Nephron progenitor cell (in vitro differentiated cells): ENCODE results near the gene ZFR.
A peak's percentile ranks its signal among the peaks of the same experiment; 100 is the strongest.

Experiments
- DNase-seq: peaks from one replicate; pipeline ENCODE4 v3.0.0; 2021
- H3K27ac Mint-ChIP-seq: 2 replicates; pipeline ENCODE4 v1.8.0; 2021; ENCODE audit warnings: mild to moderate bottlenecking, moderate library complexity, mixed read lengths
- H3K27me3 Mint-ChIP-seq: 2 replicates; pipeline ENCODE4 v1.8.0; 2021; ENCODE audit warnings: mild to moderate bottlenecking, low read depth, mixed read lengths; ENCODE audit not compliant: poor library complexity
- H3K36me3 Mint-ChIP-seq: 2 replicates; pipeline ENCODE4 v1.8.0; 2021; ENCODE audit warnings: low read depth, mixed read lengths
- H3K4me1 Mint-ChIP-seq: 2 replicates; pipeline ENCODE4 v1.8.0; 2021; ENCODE audit warnings: mixed read lengths
- H3K4me3 Mint-ChIP-seq: 2 replicates; pipeline ENCODE4 v1.8.0; 2021; ENCODE audit warnings: mild to moderate bottlenecking, moderate library complexity, mixed read lengths
- H3K9me3 Mint-ChIP-seq: 2 replicates; pipeline ENCODE4 v1.8.0; 2021; ENCODE audit warnings: mild to moderate bottlenecking, moderate library complexity, mixed read lengths
- CTCF ChIP-seq: fragments of 200-600 bp; sonication (generic); IDR thresholded peaks from 2 replicates; pipeline ENCODE4 v1.5.0; 2021; ENCODE audit warnings: antibody characterized with exemption

The ZFR gene

GRCh38 chr5:32444431-32445286 is at the start of gene ZFR:
Gene ZFR (minus strand): TSS chr5:32444740. CDS start chr5:32444658, 82 bp downstream.
- Mint-ChIP-seq H3K9me3 (peaks cover 7% of the 10 kb centered on the region), H3K4me1 (peaks cover 43% of the 10 kb centered on the region), H3K4me3 (peak within 1 kb of the TSS; percentile 91), H3K27ac (peak within 1 kb of the TSS; percentile 91), H3K27me3 (peaks cover 31% of the 10 kb centered on the region), H3K36me3 (peaks cover 35% of the 10 kb centered on the region)
- peak; percentile 93 for DNase-seq
- TF ChIP-seq CTCF = no peak

GRCh38 chr5:32490972-32491557 is 46.5 kb upstream of the ZFR start:
- Mint-ChIP-seq H3K36me3 (no peaks in the 10 kb centered on the region), H3K27ac (no peak overlapping the region), H3K9me3 (no peaks in the 10 kb centered on the region), H3K4me3 (no peak overlapping the region), H3K4me1 (peaks cover 12% of the 10 kb centered on the region), H3K27me3 (peaks cover 13% of the 10 kb centered on the region)
- TF ChIP-seq CTCF = no peak
- no peak for DNase-seq

- Mint-ChIP-seq H3K27ac (no peak overlapping the region), H3K36me3 (no peaks in the 10 kb centered on the region), H3K27me3 (peaks cover 12% of the 10 kb centered on the region), H3K4me3 (no peak overlapping the region), H3K9me3 (no peaks in the 10 kb centered on the region), H3K4me1 (peaks cover 12% of the 10 kb centered on the region)
- DNase-seq = peak; percentile 81
- peak; percentile 70 for TF ChIP-seq CTCF
Measured at GRCh38 chr5:32489791-32490562, 45.4 kb upstream of the ZFR start.

- H3K27me3 Mint-ChIP-seq = peaks cover 8% of the 10 kb centered on the region
- H3K4me1 Mint-ChIP-seq = peaks cover 8% of the 10 kb centered on the region
- H3K36me3 Mint-ChIP-seq = no peaks in the 10 kb centered on the region
- H3K27ac Mint-ChIP-seq = no peak overlapping the region
- H3K9me3 Mint-ChIP-seq = no peaks in the 10 kb centered on the region
- TF ChIP-seq CTCF = no peak
- no peak overlapping the region for H3K4me3 Mint-ChIP-seq
- no peak for DNase-seq
Measured at GRCh38 chr5:32487424-32487823, 42.9 kb upstream of the ZFR start.

GRCh38 chr5:32487008-32487407 is 42.5 kb upstream of the ZFR start:
- no peak for TF ChIP-seq CTCF
- Mint-ChIP-seq H3K4me3 (no peak overlapping the region), H3K27ac (no peak overlapping the region), H3K36me3 (no peaks in the 10 kb centered on the region), H3K9me3 (no peaks in the 10 kb centered on the region), H3K4me1 (peaks cover 8% of the 10 kb centered on the region), H3K27me3 (peaks cover 8% of the 10 kb centered on the region)
- no peak for DNase-seq
